ENCODE results near the gene C16orf92.
"Not testable (repeated sequence)": the region's sequence is repeated elsewhere in the genome, so short reads cannot be mapped to it uniquely, and the experiment has no call there.

C16orf92 gene

DNA sequence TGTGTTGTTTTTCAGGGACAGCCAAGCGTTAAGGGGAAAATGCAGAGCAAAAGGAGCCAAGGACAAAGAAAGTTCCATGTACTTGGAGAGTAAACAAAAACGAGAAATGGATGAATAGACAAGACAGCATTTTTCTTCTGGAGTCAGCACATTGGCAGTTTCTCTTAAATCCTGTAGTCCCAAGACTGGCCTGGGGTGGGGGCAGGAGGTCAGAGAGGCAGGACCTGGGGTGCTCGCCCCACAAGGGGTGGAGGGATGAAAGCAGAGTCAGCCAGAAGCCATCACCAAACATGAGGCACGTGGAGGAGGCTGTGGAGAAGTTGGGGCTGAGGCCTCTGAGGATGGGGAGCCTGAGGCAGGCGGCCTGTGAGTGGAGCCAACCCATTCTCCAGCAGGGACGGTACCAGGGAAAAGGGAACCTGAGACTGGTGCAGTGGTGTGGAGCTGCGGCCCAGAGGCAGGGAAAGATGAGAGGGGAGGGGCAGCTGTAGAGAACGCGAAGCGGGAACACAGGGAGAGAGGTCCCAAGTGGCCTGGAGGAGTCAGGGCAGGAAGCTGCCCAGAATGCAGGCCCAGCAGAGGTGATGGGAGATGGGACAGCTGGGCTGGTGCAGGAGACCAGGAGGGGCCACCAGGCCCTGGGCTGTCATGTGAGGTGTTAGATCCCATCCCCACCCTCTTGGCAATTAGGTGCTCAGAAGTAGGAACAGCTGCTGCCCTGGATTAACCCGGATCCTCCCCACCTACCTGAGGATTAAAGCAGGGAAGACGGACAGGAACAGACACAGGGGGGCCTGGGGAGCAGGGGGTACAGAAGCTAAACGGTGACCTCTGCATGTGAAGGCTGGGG is 4.8 kb downstream of the C16orf92 start:
- DNase-seq = no peak

DNA sequence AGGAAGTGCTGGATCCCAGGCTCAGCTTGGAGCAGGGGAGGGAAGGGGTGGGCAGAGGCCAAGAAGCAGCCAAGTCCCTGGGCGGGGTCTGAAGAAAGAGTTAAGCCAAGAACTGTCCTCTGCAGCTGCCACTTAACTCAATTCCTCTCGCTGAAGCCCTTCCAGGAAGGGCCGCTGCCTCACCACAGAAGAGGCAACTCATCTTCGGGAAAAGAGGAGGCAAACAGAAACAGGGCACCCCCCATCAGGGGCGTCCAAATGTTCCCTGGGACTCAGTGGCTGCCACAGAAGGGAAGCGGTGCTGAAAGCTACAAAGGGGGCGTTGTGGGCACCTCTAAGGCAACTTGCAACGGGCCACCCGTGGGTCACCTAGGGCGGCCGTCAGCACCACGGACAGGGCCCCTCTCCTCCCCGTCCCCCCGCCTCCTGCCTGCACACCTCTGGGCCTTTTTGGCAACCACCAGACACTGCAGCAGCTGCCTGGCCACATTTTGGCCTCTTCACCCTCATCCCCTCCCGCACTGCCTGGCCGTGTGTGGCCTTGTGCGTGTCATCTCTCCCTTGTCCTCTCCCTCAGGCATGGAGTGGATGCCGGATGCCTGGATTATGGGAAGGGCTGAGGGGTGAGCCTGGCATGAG is 5.6 kb downstream of the C16orf92 start:
- DNase-seq = no peak

DNA sequence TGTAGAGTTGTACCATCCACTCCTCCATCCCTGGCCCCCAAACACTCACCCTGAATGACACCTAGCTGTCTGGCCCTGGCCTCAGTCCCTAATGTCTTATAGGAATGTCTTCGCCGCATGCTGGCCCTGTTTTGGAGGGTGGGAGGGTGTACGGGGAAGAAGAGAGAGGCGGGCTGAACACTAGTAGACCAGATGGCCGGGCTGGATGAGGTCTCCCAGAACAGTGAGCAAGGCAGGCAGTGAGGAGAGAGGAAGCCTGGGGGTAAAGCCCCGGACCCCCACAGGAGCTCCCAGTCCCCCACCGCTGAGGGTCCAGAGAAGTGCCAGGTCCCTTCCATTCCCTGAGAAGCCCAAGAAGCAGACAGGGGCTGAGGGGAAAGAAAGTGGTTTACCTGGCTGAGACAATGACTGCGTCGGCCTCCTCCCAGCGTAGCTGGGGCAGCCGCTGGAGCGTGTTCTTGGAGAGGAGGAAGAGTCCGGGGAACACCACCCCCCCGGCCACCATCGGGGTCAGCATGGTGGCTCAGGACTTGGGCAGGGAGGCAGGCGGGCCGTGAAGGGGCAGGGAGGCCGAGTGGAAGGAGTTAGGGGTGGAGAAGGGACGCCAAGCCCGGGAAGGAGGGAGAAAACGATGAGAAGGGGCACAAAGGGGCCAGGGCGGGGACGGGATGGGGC is 7.2 kb downstream of the C16orf92 start:
- no peak for DNase-seq

DNA sequence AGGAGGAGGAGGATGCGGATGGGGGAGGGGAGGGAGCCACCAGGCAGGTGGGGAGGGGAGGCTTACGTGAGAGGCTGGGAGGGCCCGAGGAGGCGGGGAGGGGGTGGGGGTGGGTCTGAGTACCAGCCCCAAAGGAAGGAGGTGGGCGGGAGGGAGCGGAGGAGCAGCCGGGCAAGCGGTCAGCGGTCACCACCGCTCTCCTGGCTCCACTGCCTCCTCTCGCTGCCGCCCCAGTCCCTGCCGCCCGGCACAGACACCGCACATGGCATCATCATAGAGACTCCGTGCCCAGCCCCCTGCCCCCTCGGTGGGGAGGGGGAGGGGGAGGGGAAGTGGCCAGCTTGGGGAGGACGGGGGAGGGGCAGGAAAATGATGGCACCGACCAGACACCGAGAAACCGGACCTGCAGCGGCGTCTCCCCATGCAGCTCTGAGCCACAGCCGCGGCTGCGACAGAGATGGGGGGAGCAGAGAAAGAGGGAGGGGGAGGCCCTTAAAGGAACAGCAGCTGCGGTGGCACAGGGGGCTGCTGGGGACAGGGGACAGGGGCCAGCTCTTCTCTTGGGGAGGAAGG is 7.9 kb downstream of the C16orf92 start, which contains the start of gene TLCD3B:
TLCD3B (minus strand) TSS at position 431 of the 573 bp plus-strand sequence. CDS start 744 bp downstream, outside the sequence.
- peak; percentile 26 for DNase-seq

DNA sequence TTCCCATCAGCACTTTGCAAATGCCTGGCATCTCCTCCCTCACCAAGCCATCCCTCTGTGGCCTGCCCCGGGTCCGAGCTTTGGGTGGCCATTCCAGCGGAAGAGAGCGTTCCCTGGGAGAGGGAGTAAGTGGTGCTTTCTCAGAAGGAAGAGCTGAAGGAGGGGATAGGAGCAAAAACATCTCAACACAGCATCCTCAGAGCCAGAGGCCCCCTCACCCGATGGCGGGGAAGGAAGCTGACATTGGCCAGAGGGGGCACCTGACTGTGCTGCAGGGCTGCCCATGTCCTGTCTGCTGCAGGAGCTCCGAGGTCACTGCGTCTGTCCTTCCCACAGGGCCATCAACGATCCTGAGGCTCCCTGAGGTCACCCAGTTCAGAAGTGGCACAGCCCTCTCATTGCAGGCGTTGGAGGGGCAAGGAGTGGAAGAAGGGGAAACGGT is 8.5 kb downstream of the C16orf92 start:
- no peak for DNase-seq

DNA sequence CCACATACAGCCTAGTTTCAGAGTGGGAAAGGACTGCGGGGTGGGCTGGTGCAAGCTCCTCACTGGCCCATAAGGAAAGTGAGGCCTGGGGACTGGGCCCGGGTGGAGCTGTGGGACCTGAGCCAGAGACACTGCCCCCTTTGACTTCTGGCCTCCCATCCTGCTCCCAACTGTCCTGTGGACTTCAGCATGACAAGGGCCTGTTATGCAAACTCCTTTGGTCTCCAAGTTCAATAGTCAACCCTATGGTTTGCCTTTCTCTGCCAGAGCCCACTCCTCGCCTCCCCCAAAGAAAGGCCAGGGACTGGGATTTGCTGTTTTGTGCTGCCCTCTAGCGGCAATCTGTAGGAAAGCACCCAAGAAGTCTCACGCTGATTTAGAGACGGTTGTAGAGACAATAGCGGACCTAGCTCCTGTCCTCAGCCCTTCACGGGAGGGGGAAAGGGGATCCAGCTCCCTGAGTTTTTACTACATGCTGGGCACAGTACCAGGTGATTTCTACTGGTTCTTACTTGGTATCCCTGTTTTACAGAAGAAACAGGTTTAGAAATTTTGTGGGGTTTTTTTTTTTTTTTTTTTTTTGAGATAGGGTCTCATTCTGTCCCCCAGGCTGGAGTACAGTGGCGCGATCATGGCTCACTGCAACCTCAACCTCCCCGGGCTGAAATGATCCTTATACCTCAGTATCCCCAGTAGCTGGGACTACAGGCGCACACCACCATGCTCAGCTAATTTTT is 9.3 kb downstream of the C16orf92 start:
- DNase-seq = peak; percentile 83

DNA sequence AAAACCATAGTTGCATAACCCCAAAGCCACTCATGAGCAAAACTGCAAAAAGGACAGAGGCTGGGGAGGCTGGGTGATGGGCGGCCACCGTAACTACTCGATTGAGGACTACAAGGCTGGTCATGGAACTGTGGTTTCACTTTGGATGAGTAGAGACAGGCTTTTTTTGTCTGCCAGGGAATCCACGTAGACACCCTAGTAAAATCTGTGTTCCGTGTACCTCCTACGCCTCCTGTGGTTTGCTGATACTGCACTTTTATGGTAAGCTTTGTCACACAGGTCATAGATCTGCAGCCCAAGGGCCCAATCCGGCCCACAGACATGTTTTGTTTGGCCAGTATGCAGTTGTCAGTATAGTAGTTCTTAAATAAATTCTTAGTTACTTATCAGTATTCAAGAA is 10.3 kb downstream of the C16orf92 start:
- no peak for DNase-seq

DNA sequence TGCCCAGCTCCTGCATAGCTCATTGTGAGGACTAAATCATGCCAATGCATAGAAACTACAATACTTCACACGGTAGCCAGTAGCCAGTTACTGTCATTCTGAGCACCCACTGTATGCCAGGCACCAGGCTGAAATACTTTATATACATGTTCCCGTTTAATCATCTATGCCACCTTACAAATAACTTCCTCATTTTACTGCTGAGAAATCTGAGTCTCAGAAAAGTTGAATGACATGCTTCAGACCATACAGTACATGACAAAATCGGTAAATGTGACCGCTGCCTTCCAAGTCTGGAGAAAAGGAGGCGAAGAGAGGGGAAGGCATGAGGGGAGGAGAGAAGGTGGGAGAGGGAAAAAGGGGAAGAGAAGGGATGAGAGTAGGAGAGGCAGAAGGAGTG is 17.2 kb downstream of the C16orf92 start:
- no peak for DNase-seq

DNA sequence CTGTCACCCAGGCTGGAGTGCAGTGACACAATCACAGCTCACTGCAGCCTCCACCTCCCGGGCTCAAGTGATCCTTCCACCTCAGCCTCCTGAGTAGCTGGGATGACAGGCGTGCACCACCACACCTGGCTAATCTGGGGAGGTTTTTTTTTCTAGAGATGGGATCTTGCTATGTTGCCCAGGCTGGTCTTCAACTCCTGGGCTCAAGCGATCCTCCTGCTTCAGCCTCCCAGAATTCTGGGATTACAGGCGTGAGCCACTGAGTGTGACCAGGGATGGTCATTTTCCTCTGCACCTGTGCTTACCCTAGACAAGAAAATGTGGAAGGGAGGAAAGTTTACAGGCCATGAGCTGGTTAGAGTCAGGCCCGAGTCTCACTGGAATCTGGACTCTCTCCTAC is 17.7 kb downstream of the C16orf92 start:
- DNase-seq = not testable (repeated sequence)

DNA sequence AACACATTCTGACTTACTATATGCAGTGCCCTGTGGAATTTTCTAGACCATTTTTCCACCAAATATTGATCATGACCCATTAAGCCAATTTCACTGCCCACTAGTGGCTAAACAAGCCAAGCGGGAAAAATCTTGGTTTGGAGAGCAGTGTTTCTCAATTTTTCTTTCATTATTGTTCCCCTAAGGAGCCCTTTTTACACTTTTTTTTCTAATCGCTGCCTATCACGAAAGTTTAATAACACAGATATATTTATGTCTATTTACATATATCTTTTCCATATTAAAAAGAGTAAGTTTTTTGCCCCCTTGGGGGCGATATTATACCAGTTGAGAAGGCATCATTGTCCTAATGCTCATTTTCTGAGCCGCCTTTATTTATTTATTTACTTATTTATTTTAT is 18.8 kb downstream of the C16orf92 start:
- DNase-seq = no peak

DNA sequence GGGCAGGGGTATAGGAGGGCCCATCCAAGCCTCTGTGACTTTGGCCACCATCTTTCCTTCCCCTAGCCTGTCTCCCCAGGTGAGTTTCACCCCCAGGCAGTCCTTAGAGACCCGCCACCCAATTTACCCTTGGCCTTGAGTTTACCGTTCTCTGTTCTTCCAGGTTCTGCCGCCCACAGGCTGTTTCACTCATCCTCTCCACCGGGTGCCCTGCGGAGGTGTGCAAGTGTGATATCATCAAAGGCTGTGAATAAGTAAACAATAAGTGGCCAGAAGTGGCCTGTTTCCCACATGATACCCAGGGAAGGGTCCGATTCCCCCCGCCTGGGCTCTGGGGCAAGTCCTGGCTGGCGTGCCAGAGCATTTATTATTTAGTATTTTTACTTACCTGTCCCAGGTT is 23.2 kb downstream of the C16orf92 start:
- no peak for DNase-seq

DNA sequence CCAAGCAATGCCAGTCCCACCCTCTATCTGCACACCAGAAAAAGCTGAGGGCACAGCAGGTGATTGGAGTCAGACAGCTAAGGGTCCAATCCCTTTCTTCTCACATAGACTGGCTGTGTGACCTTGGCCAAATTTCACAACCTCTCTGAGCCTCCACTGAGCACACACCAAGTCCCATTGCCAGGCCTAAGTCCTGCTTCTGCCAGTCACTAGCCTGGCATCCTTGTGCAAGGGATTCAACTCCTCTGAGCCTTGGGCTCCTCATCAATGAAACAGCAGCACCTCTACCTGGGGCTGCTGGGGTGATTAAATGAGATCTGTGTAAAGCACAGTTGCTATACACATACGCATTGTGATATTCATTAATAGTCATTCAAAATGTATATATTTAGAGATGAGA is 23.6 kb downstream of the C16orf92 start:
- DNase-seq = no peak

DNA sequence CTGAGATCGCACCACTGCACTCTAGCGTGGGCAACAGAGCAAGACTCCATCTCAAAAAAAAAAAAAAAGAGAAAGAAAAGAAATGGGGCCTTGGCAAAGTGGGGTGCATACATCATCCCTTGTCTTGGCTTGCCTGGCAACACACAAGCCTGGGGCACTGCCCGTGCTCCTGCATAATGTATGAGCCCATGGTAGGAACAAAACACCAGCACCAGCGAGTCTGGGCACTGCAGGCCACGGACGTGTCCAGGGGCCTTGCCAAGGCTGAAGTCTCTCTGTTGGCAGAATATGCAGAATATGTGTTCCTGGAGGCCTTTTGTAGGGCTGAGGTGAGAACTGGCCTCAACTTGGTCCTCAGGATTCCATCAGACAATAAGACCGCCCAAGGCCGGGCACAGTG is 26.9 kb downstream of the C16orf92 start:
- DNase-seq = no peak

DNA sequence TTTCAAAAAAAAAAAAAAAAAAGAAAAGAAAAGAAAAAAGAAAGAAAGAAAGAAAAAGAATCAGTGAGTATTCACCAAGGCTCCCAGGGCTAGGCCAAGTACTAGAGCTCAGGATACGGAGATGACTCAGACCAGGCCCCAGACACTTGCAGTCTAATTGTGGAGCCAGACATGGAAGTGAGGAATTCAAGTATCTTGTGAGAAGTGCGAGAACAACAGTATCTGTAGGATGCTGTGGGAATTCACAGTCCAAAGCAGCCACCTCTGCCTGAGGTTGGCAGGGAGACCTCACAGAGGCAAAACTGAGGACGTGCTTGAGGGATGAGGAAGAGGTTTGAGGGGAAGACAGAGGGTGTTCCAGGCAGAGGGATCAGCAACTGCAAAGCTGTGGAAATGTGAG is 28.5 kb downstream of the C16orf92 start:
- no peak for DNase-seq

DNA sequence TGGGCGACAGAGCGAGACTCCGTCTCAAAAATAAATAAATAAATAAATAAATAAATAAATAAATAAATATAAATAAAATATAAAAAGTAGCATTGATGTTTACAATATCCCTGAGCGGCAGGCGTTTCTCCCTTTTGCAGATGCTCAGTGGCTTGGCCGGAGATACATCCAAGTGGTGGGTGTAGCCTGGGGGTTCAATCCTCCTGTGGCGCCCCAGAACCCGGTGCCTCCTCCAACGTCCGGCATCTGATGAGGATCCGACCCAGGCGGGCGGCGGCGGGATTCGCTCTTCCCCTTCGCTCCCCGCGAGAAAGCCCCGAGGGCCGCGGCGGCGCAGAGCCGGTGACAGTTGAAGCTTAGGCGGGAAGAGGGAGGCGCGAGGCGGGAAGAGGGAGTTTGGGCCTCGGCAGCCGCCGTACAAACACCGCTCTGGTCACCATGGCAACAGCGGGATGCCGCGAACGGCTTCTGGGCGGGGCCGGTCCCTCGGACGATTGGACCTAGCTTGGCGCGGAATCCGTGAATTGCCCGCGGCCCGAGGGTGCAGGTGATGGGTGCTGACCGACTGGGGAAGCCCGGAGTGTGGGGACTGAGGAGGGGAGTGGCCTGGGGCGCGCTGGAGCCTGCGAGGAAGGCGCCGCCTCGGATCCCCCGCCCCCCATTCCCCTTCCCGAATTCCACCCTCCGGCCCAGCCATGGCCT is 29.8 kb downstream of the C16orf92 start:
- DNase-seq = peak; percentile 95

DNA sequence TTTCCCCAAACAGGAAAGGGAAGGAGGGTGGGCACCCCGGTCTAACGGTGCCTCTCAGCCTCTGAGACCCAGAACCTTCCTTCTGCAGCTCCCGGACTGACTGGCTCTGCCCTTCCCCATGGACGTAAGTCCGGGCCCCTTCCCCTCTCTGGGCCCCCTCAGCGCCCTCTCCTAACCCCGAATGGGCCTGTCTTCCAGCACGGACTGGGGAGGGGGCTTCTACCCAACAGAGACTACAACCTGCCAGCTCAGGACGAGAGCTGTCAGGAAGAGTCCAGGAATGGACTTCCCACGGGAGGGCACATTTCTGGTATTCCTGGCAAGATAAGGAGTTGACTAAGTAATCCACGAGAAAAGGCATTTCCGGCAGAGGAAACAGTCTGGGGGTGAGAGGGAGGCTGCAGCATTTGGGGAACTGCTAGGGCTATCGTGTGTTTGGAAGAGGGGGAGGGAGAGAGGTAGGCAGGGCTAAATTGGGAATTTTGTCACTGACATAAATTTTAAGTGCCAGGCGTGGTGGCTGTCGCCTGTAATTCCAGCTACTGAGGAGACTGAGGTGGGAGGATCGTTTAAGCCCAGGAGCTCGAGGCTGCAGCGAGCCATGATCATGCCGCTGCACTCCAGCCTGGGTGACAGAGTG is 30.5 kb downstream of the C16orf92 start:
- DNase-seq = no peak

DNA sequence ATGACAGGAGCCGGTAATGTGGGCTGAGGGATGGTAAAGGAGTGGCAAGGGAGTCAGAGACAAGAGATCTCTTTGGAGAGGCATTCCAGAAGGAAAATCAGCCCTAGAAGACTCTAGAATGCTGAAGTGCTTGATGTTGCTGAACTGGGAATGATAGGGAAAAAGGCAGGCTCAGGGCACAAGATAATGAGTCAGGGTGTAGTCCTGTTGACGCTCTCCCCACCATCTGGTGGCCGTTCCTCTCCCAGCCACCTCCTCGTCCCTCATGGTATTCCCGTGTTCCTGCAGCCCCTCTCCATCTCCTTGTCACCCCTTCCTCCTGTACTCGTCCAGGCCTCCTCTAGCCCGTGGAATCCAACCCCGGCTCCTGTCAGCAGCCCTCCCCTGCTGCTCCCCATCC is 31.5 kb downstream of the C16orf92 start:
- DNase-seq = no peak

DNA sequence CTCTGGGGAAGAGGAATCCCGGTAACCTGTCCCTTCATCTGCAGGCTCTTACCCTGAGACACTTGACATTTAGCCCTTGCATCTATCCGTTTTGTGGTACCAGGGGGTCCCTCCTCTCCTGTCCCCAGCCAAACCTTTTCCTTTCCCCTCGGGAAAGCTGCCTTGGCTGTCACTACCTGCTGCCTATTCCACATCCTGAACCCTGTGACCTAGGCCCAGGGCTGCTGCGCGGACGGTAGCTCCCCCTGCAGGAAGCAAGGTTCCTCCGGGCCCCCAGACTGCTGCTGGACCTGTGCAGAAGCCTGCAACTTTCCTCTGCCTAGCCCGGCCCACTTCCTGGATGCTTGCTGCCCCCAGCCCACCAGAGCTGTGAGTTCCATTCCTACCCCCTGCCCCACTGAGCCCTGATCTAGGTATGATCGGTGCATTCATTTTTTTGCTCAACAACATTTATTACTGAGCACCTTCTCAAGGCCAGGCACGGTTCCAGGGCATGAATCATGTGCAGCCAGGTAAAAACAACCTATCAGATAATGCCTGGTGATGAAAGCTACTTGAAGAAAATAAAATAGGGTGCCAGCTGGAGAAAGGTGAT is 32.1 kb downstream of the C16orf92 start:
- DNase-seq = no peak

DNA sequence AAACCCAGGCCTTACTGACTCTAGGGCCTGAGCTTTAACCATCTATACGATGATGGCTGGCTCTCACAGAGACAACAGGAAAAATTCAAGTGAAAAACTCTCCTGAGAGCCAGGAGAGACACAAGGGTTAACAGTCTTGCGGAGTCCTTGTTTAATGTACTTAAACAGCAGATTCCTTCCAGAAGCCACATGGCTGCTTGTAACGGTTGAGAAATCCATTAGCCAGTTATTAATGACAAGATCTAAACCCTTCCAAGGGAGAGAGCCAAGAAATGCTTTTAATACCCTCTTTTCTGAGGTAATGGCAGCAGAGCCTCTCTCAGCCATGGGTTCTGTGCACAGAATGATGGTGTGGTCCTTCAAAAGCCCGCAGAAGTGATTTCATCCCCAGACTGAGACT is 37.3 kb downstream of the C16orf92 start:
- no peak for DNase-seq

DNA sequence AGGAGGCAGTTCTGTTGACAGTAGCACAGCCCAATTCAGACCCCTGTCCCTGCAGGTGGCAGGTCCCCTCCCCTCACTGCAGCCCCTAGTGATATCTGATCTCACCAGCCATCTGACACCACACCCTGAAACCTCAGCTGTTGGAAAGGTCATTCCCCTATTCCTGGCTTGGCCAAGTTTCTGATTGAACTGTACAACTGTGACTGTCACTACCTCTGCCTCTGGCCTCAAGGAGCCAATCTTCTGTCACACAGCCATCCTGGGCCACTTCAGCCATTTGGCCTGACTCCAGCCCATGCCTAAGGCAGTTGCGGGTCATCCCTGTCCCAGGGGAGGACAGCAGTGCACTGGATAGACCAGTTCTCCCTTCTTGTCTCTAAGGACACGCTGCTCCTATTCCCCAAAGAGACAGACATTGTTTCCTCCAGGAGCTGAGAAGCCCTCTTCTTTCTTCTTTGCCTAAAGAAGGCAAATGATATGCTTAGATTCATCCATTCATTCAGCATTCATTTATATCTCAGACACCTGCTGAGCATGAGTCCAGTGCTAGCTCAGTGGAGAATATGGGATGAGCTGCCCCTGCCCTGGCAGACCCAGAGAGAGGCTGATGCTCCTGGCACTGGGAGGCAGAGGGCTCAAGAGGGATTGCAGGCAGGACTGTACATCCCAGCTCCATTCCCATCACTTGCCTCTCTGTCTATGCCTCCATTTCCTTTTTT is 38.0 kb downstream of the C16orf92 start:
- no peak for DNase-seq

All from NCI-H1092 treated with DMSO at 0.1 percent for 48 hours (cell line).